Muscle layer of duodenum (tissue), 2 donors: ENCODE results near the gene PHF2.

ENCODE experiments used
- H3K27ac ChIP-seq: one replicate; pipeline ENCODE4 v1.7.0; 2013; ENCODE audit warnings: mild to moderate bottlenecking, low read length
- H3K27me3 ChIP-seq: one replicate; pipeline ENCODE4 v1.7.0; 2013; ENCODE audit warnings: low read depth, mild to moderate bottlenecking, control low read depth, low read length
- H3K36me3 ChIP-seq, 2 donors: one replicate each; pipeline ENCODE4 v1.7.0; 2013; ENCODE audit warnings: low read length in 2 of 2, control low read depth in 1 of 2, mild to moderate bottlenecking in 1 of 2; ENCODE audit not compliant: insufficient read depth in 2 of 2, control insufficient read depth in 1 of 2
- H3K4me1 ChIP-seq, 2 donors: one replicate each; pipeline ENCODE4 v1.7.0; 2013; ENCODE audit warnings: low read length in 2 of 2, mild to moderate bottlenecking in 2 of 2, control low read depth in 1 of 2, moderate library complexity in 1 of 2; ENCODE audit not compliant: insufficient read depth in 2 of 2, control insufficient read depth in 1 of 2
- H3K4me3 ChIP-seq, 2 donors: one replicate each; pipeline ENCODE4 v1.7.0; 2013; ENCODE audit warnings: low read length in 2 of 2, low read depth in 1 of 2, mild to moderate bottlenecking in 1 of 2
- H3K9me3 ChIP-seq, 2 donors: one replicate each; pipeline ENCODE4 v1.7.0; 2013; ENCODE audit warnings: low read length in 2 of 2, control low read depth in 1 of 2, mild to moderate bottlenecking in 1 of 2; ENCODE audit not compliant: control insufficient read depth in 1 of 2
- donor health status: healthy.

Gene PHF2

GRCh38 chr9:93596399-93596798 lies 20.0 kb downstream of the PHF2 start:
- Histone ChIP-seq H3K36me3 (no peaks in the 10 kb centered on the region), H3K9me3 (no peaks in the 10 kb centered on the region), H3K27ac (no peak overlapping the region), H3K4me3 (no peak overlapping the region), H3K27me3 (no peaks in the 10 kb centered on the region), H3K4me1 (peaks cover 3 to 34% of the 10 kb centered on the region in 2 donors)

- no peaks in the 10 kb centered on the region for H3K27me3 ChIP-seq
- no peak overlapping the region for H3K4me3 ChIP-seq
- H3K9me3 ChIP-seq, result no peaks in the 10 kb centered on the region
- H3K4me1 ChIP-seq, result peaks cover 3 to 28% of the 10 kb centered on the region in 2 donors
- no peaks in the 10 kb centered on the region for H3K36me3 ChIP-seq
- no peak overlapping the region for H3K27ac ChIP-seq
These were observed 20.8 kb downstream of the PHF2 start for GRCh38 chr9:93597142-93597706.

- no peak overlapping the region for H3K4me3 ChIP-seq
- no peaks in the 10 kb centered on the region for H3K36me3 ChIP-seq
- no peak overlapping the region for H3K27ac ChIP-seq
- no peaks in the 10 kb centered on the region for H3K27me3 ChIP-seq
- no peaks in the 10 kb centered on the region for H3K9me3 ChIP-seq
- H3K4me1 ChIP-seq, result peaks cover 3 to 24% of the 10 kb centered on the region in 2 donors
These were observed 21.7 kb downstream of the PHF2 start for GRCh38 chr9:93597871-93598646.

- no peaks in the 10 kb centered on the region for H3K27me3 ChIP-seq
These were observed 22.4 kb downstream of the PHF2 start for GRCh38 chr9:93598647-93599241.

GRCh38 chr9:93599571-93600403 lies 23.4 kb downstream of the PHF2 start:
- no peak overlapping the region for H3K27ac ChIP-seq
- no peaks in the 10 kb centered on the region for H3K9me3 ChIP-seq
- no peak overlapping the region for H3K4me3 ChIP-seq
- peaks cover 3 to 19% of the 10 kb centered on the region in 2 donors for H3K4me1 ChIP-seq
- H3K36me3 ChIP-seq, result no peaks in the 10 kb centered on the region
- H3K27me3 ChIP-seq, result no peaks in the 10 kb centered on the region

More at GRCh38 chr9:93598647-93599241, 22.4 kb downstream of the PHF2 start:
- Histone ChIP-seq H3K9me3 (no peaks in the 10 kb centered on the region), H3K4me3 (no peak overlapping the region), H3K4me1 (peaks cover 3 to 25% of the 10 kb centered on the region in 2 donors), H3K27ac (no peak overlapping the region), H3K36me3 (no peaks in the 10 kb centered on the region)

- Histone ChIP-seq H3K9me3 (no peaks in the 10 kb centered on the region), H3K27ac (no peak overlapping the region), H3K36me3 (no peaks in the 10 kb centered on the region), H3K4me1 (peaks cover 3 to 19% of the 10 kb centered on the region in 2 donors), H3K27me3 (no peaks in the 10 kb centered on the region), H3K4me3 (no peak overlapping the region)
These were observed 24.1 kb downstream of the PHF2 start for GRCh38 chr9:93600504-93600903.

- H3K9me3 ChIP-seq, result no peaks in the 10 kb centered on the region
- no peak overlapping the region for H3K27ac ChIP-seq
- H3K4me1 ChIP-seq, result peaks cover 3 to 19% of the 10 kb centered on the region in 2 donors
- H3K36me3 ChIP-seq, result no peaks in the 10 kb centered on the region
- no peak overlapping the region for H3K4me3 ChIP-seq
- no peaks in the 10 kb centered on the region for H3K27me3 ChIP-seq
These were observed 24.7 kb downstream of the PHF2 start for GRCh38 chr9:93601063-93601462.

- no peaks in the 10 kb centered on the region for H3K9me3 ChIP-seq
- no peak overlapping the region for H3K27ac ChIP-seq
- H3K4me3 ChIP-seq, result no peak overlapping the region
- H3K4me1 ChIP-seq, result peaks cover 3 to 19% of the 10 kb centered on the region in 2 donors
- H3K27me3 ChIP-seq, result no peaks in the 10 kb centered on the region
- no peaks in the 10 kb centered on the region for H3K36me3 ChIP-seq
These were observed 25.3 kb downstream of the PHF2 start for GRCh38 chr9:93601666-93602065.

GRCh38 chr9:93603011-93603410 lies 26.6 kb downstream of the PHF2 start:
- H3K36me3 ChIP-seq, result no peaks in the 10 kb centered on the region
- H3K4me3 ChIP-seq, result no peak overlapping the region
- no peak overlapping the region for H3K27ac ChIP-seq
- no peaks in the 10 kb centered on the region for H3K27me3 ChIP-seq
- H3K9me3 ChIP-seq, result peaks cover 0 to 8% of the 10 kb centered on the region in 2 donors
- H3K4me1 ChIP-seq, result peaks cover 3 to 19% of the 10 kb centered on the region in 2 donors

GRCh38 chr9:93603906-93604326 lies 27.5 kb downstream of the PHF2 start:
- H3K27me3 ChIP-seq, result no peaks in the 10 kb centered on the region
- peaks cover 0 to 12% of the 10 kb centered on the region in 2 donors for H3K4me1 ChIP-seq
- no peaks in the 10 kb centered on the region for H3K36me3 ChIP-seq
- H3K27ac ChIP-seq, result no peak overlapping the region
- no peak overlapping the region for H3K4me3 ChIP-seq
- peaks cover 0 to 10% of the 10 kb centered on the region in 2 donors for H3K9me3 ChIP-seq

- Histone ChIP-seq H3K27ac (no peak overlapping the region), H3K36me3 (no peaks in the 10 kb centered on the region), H3K4me3 (no peak overlapping the region), H3K4me1 (peaks cover 0 to 8% of the 10 kb centered on the region in 2 donors), H3K27me3 (no peaks in the 10 kb centered on the region), H3K9me3 (peaks cover 3 to 25% of the 10 kb centered on the region in 2 donors)
These were observed 29.8 kb downstream of the PHF2 start for GRCh38 chr9:93606187-93606586.
